HG03064 (cell line): ENCODE measurements around the gene WDR62.

Experiments used
- ATAC-seq: cut with Tn5 transposase; IDR thresholded peaks from one replicate; pipeline ENCODE4 v1.9.1; 2021; ENCODE audit warnings: low read depth; ENCODE audit not compliant: unreplicated experiment

WDR62 gene

GRCh38 chr19:36136964-36137686, 82.4 kb downstream of the WDR62 start:
- ATAC-seq = no peak

GRCh38 chr19:36139120-36139472, 84.4 kb downstream of the WDR62 start:
- ATAC-seq = no peak

GRCh38 chr19:36139473-36140303, 85.0 kb downstream of the WDR62 start, which contains the start of gene CAPNS1:
CAPNS1 (plus strand) TSS chr19:36140066; CDS start chr19:36141012, 946 bp downstream.
- ATAC-seq = peak; percentile 75

- ATAC-seq = no peak
Observed at GRCh38 chr19:36140304-36141038, 85.8 kb downstream of the WDR62 start.

GRCh38 chr19:36141039-36141927, 86.6 kb downstream of the WDR62 start:
- no peak for ATAC-seq

GRCh38 chr19:36142046-36142445, 87.3 kb downstream of the WDR62 start:
- ATAC-seq = no peak

- no peak for ATAC-seq
Observed at GRCh38 chr19:36142496-36142895, 87.8 kb downstream of the WDR62 start.

- ATAC-seq = no peak
Observed at GRCh38 chr19:36144624-36145023, 89.9 kb downstream of the WDR62 start.

GRCh38 chr19:36149673-36150406, 95.1 kb downstream of the WDR62 start:
- ATAC-seq = no peak

GRCh38 chr19:36150586-36150985, 95.9 kb downstream of the WDR62 start:
- no peak for ATAC-seq

GRCh38 chr19:36151144-36152018, 96.7 kb downstream of the WDR62 start:
- no peak for ATAC-seq

- no peak for ATAC-seq
Observed at GRCh38 chr19:36152019-36152351, 97.3 kb downstream of the WDR62 start.

GRCh38 chr19:36152352-36153091, 97.8 kb downstream of the WDR62 start, which contains the start of gene COX7A1:
COX7A1 (minus strand) TSS chr19:36152447; CDS start chr19:36152407, 40 bp downstream.
- ATAC-seq = no peak

GRCh38 chr19:36153126-36153525, 98.4 kb downstream of the WDR62 start:
- ATAC-seq = no peak
